NCI-H1930 (cell line): ENCODE measurements around the gene UBTF.

Source experiments
- DNase-seq, 2 experiments: peaks; one replicate each; lab custom pipeline; 2025; lab: John Stamatoyannopoulos, UW

Gene UBTF

DNA sequence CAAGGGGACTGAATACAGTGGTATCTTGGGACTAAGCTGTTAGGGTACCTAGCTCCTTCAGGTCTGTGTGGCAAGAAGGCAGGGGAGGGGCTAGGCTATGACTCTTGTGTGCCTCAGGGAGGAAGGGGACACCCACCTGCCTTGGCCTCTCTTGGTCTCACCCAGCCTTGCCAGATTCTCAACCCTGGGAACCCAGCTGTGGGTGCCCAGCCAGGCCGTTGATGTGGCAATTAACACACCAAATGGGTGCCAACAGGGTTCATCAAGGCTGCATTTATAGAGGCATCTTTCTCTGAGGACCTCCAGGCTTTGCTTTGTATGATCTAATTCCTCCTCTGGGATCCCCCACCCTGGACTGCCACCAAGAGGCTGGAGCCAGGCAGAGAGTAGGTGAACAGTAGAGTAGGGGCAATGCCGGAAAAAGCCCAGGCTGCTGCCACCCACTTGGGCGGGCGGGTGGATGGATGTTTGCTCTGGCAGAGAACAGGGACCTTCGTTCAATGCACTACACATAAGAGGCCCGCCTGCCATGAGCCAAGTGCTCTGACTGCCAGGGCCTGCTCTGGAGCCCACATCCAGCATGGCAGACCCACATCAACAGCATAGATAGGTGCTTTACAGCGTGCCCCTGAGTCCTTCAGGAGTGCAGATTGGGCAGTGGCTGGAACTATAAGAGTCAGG lies 52.2 kb downstream of the UBTF start:
- no peak for DNase-seq

- no peak for DNase-seq
Measured at GRCh38 chr17:44164476-44164875, 55.0 kb downstream of the UBTF start.

DNA sequence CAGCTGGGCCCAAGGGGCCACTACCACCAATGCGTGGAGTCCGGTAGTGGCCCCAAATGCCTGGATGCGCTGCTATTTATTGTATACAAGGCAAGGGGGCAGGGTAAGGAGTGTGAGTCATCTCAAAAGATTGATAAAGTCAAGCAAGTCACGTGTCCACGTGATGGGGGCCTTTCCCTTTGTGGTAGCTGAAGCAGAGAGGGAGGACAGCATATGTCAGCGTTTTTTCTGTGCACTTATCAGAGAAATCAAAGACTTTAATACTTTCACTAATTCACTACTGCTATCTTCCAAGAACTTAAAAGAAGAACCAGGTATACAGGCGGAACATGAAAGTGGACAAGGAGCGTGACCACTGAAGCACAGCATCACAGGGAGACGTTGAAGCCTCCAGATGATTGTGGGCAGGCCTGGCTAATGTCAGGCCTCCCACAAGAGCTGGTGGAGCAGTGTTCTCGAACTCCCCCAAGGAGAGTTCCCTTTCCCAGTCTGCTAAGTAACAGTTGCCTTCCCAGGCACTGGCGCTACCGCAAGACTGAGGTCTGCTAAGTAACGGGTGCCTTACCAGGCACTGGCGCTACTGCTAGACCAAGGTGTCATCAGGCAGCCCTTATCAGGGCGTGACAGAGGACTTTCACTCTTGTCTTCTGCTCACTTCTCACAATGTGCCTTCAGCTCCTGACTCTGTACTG lies 59.8 kb downstream of the UBTF start:
- no peak for DNase-seq

DNA sequence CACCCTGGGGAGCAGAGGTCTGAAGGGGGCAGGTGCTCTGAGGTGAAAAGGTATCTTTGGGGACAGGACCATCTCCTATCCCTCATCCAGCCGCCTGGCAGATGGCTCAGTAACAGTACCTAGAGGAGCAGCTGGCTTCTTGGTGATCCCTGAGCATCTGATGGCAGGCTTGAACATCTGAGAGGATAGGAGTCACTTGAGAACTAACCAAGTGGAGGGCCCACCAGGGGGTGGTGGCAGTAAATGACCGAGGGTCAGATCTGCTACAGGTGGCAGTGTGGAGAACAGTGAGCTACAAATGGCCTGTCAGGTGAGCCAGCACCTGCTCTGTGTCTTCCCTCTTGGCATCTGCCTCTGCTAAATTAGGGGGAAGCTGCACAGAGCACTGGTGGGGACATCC lies 64.0 kb downstream of the UBTF start:
- DNase-seq, result no peak
